ENCODE measurements around the gene G6PC3. TPM values are rescaled to one million over a fixed set of nuclear protein-coding genes. Genes with fewer than 3 reads are reported as not detected.

Gene G6PC3, protein sequence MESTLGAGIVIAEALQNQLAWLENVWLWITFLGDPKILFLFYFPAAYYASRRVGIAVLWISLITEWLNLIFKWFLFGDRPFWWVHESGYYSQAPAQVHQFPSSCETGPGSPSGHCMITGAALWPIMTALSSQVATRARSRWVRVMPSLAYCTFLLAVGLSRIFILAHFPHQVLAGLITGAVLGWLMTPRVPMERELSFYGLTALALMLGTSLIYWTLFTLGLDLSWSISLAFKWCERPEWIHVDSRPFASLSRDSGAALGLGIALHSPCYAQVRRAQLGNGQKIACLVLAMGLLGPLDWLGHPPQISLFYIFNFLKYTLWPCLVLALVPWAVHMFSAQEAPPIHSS
- 158 and 166 TPM in 2 replicates for polyA plus RNA-seq (2012; rRNA removed)
- 87.1 and 148 TPM in 2 replicates for polyA plus RNA-seq (2012; cell fraction: cytosol; rRNA removed)
- polyA plus RNA-seq (2012; cell fraction: nucleus; rRNA removed), result 45.7 and 77.2 TPM in 2 replicates

DNA sequence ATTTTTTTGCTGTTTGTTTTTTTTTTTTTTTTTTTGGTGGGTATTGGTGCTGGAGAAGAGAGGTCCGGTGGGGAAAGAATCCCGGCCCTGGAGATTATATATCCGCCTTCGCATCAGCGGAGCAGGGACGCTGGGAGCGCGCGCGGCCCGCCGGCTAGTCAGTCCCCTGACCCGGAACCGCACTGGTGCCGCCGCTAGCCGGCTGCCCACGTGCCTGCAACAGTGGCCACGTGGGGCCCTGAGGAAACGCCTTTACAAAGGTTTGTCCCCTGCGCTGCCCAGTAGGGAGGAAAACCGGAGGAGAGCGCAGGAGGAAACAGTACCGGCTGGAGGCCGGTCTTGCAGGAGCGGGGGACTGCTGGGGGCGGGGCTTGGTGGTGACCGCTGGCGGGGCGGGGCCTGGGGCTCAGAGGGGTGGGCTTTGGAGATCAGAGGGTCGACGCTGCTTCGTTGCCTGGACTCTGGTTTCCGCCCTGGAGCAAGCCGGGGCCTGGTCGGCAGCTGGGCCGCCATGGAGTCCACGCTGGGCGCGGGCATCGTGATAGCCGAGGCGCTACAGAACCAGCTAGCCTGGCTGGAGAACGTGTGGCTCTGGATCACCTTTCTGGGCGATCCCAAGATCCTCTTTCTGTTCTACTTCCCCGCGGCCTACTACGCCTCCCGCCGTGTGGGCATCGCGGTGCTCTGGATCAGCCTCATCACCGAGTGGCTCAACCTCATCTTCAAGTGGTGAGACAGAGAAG, at the start of gene G6PC3:
G6PC3 (plus strand) TSS at position 281 of the 743 bp plus-strand sequence; CDS start at position 512, 231 bp downstream.
- H3K4me1 ChIP-seq (ENCODE audit: control insufficient read depth in 1 of 2, insufficient read depth in 2 of 2, low read depth in 1 of 2, low read length in 1 of 2), result peaks cover 9 to 11% of the 10 kb centered on the region in 2 experiments
- CTCF ChIA-PET, result interaction anchor here (1.0 to 3.6 kb wide), 9 partner anchors 13 to 139 kb away, joined by 3 to 17 read pairs (median 4); no protein-coding TSS in a partner anchor
- H3K27ac ChIP-seq (ENCODE audit: low read depth in 2 of 2, low read length in 1 of 2), result peak within 1 kb of the TSS; percentile 95 to 96
- H4K20me1 ChIP-seq (ENCODE audit: insufficient read depth), result no peaks in the 10 kb centered on the region; the same call in 1 of the 2 replicates
- POLR2A ChIA-PET, result interaction anchor here (0.5 to 0.6 kb wide), 2 partner anchors 31 to 116 kb away, joined by 3 to 4 read pairs; no protein-coding TSS in a partner anchor
- H3K9me3 ChIP-seq, result no peaks in the 10 kb centered on the region
- peak within 1 kb of the TSS; percentile 76 for H2AFZ ChIP-seq (ENCODE audit: low read depth)
- peaks cover 8 to 18% of the 10 kb centered on the region in 2 experiments for H3K36me3 ChIP-seq (replicated peaks in 1 of 2; ENCODE audit: control insufficient read depth in 1 of 2, insufficient read depth in 2 of 2, low read length in 1 of 2)
- H3K27me3 ChIP-seq (ENCODE audit: insufficient read depth), result no peaks in the 10 kb centered on the region
- H3K79me2 ChIP-seq (ENCODE audit: insufficient read depth), result peaks cover 51% of the 10 kb centered on the region
- H3K9me2 ChIP-seq, result no peaks in the 10 kb centered on the region
- peak within 1 kb of the TSS; percentile 95 for H3K4me2 ChIP-seq
- WGBS (ENCODE audit: low lambda C conversion rate), result 3% methylated on average over 23 of the region's 53 CpGs
- peak; percentile 99 for DNase-seq
- peaks cover 18% of the 10 kb centered on the region for H3F3A ChIP-seq (replicated peaks; ENCODE audit: insufficient read depth)
- peak within 1 kb of the TSS; percentile 68 to 82 for H3K4me3 ChIP-seq (ENCODE audit: low read depth in 2 of 2, low read length in 1 of 2)
- H3K9ac ChIP-seq, result peak within 1 kb of the TSS; percentile 87
- TF ChIP-seq, protein P1, sequence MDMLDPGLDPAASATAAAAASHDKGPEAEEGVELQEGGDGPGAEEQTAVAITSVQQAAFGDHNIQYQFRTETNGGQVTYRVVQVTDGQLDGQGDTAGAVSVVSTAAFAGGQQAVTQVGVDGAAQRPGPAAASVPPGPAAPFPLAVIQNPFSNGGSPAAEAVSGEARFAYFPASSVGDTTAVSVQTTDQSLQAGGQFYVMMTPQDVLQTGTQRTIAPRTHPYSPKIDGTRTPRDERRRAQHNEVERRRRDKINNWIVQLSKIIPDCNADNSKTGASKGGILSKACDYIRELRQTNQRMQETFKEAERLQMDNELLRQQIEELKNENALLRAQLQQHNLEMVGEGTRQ (IDR thresholded peaks at IDR 0.05; ENCODE audit: borderline replicate concordance, low read depth, low read length), result peak; percentile 97
- peak; percentile 100 for TF ChIP-seq MXI1 (IDR thresholded peaks at IDR 0.05; ENCODE audit: low read depth, low read length)
- TF ChIP-seq, protein P2, sequence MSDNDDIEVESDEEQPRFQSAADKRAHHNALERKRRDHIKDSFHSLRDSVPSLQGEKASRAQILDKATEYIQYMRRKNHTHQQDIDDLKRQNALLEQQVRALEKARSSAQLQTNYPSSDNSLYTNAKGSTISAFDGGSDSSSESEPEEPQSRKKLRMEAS (IDR thresholded peaks at IDR 0.05; ENCODE audit: low read depth), result peak; percentile 100
- peak; percentile 64 for TF ChIP-seq RCOR1 (IDR thresholded peaks at IDR 0.05; ENCODE audit: low read length)
- TF ChIP-seq, protein P3, sequence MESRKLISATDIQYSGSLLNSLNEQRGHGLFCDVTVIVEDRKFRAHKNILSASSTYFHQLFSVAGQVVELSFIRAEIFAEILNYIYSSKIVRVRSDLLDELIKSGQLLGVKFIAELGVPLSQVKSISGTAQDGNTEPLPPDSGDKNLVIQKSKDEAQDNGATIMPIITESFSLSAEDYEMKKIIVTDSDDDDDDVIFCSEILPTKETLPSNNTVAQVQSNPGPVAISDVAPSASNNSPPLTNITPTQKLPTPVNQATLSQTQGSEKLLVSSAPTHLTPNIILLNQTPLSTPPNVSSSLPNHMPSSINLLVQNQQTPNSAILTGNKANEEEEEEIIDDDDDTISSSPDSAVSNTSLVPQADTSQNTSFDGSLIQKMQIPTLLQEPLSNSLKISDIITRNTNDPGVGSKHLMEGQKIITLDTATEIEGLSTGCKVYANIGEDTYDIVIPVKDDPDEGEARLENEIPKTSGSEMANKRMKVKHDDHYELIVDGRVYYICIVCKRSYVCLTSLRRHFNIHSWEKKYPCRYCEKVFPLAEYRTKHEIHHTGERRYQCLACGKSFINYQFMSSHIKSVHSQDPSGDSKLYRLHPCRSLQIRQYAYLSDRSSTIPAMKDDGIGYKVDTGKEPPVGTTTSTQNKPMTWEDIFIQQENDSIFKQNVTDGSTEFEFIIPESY (IDR thresholded peaks at IDR 0.05; ENCODE audit: borderline replicate concordance, low read depth), result 0 out of 2 replicates have a peak, but pooled peaks have one; percentile 62
- TF ChIP-seq POLR2AphosphoS5 (IDR thresholded peaks at IDR 0.05; ENCODE audit: low read depth, low read length), result peak; percentile 91
- peak; percentile 100 for TF ChIP-seq SIN3A (IDR thresholded peaks at IDR 0.05; ENCODE audit: borderline replicate concordance, low read depth, low read length)
- TF ChIP-seq GABPA (IDR thresholded peaks at IDR 0.05; ENCODE audit: low read depth), result peak; percentile 84
- TF ChIP-seq, protein P4, sequence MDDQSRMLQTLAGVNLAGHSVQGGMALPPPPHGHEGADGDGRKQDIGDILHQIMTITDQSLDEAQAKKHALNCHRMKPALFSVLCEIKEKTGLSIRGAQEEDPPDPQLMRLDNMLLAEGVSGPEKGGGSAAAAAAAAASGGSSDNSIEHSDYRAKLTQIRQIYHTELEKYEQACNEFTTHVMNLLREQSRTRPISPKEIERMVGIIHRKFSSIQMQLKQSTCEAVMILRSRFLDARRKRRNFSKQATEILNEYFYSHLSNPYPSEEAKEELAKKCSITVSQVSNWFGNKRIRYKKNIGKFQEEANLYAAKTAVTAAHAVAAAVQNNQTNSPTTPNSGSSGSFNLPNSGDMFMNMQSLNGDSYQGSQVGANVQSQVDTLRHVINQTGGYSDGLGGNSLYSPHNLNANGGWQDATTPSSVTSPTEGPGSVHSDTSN (IDR thresholded peaks at IDR 0.05), result 0 out of 2 replicates have a peak, but pooled peaks have one; percentile 11
- TF ChIP-seq, protein P5, sequence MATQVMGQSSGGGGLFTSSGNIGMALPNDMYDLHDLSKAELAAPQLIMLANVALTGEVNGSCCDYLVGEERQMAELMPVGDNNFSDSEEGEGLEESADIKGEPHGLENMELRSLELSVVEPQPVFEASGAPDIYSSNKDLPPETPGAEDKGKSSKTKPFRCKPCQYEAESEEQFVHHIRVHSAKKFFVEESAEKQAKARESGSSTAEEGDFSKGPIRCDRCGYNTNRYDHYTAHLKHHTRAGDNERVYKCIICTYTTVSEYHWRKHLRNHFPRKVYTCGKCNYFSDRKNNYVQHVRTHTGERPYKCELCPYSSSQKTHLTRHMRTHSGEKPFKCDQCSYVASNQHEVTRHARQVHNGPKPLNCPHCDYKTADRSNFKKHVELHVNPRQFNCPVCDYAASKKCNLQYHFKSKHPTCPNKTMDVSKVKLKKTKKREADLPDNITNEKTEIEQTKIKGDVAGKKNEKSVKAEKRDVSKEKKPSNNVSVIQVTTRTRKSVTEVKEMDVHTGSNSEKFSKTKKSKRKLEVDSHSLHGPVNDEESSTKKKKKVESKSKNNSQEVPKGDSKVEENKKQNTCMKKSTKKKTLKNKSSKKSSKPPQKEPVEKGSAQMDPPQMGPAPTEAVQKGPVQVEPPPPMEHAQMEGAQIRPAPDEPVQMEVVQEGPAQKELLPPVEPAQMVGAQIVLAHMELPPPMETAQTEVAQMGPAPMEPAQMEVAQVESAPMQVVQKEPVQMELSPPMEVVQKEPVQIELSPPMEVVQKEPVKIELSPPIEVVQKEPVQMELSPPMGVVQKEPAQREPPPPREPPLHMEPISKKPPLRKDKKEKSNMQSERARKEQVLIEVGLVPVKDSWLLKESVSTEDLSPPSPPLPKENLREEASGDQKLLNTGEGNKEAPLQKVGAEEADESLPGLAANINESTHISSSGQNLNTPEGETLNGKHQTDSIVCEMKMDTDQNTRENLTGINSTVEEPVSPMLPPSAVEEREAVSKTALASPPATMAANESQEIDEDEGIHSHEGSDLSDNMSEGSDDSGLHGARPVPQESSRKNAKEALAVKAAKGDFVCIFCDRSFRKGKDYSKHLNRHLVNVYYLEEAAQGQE (IDR thresholded peaks at IDR 0.05; ENCODE audit: low read depth, low read length), result peak; percentile 77; the same call in 1 of the 2 replicates
- TF ChIP-seq TCF12 (IDR thresholded peaks at IDR 0.05), result no peak; the same call in 1 of the 2 replicates
- no peak for TF ChIP-seq JUND (IDR thresholded peaks at IDR 0.05)
- TF ChIP-seq, protein P6, sequence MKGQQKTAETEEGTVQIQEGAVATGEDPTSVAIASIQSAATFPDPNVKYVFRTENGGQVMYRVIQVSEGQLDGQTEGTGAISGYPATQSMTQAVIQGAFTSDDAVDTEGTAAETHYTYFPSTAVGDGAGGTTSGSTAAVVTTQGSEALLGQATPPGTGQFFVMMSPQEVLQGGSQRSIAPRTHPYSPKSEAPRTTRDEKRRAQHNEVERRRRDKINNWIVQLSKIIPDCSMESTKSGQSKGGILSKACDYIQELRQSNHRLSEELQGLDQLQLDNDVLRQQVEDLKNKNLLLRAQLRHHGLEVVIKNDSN (IDR thresholded peaks at IDR 0.05; ENCODE audit: borderline replicate concordance, low read depth), result peak; percentile 98
- peak; percentile 41; the same call in 1 of the 2 replicates for TF ChIP-seq FOXJ3 (CRISPR knock-in tag; IDR thresholded peaks at IDR 0.05)
- TF ChIP-seq CHD2 (IDR thresholded peaks at IDR 0.05; ENCODE audit: low read length, partially characterized antibody), result peak; percentile 69
- peak; percentile 93 for TF ChIP-seq ELF1 (IDR thresholded peaks at IDR 0.05)
- TF ChIP-seq EP300 (IDR thresholded peaks at IDR 0.05; ENCODE audit: borderline replicate concordance in 1 of 2, low read depth in 1 of 2, low read length in 1 of 2), result peak; percentile 39 to 47; a peak in 2 of 4 replicates
- TF ChIP-seq FOSL2 (IDR thresholded peaks at IDR 0.05; ENCODE audit: borderline replicate concordance, low read depth), result no peak
- no peak for TF ChIP-seq RXRA (IDR thresholded peaks at IDR 0.05; ENCODE audit: borderline replicate concordance, low read depth)
- peak; percentile 65; the same call in 1 of the 2 replicates for TF ChIP-seq YY1 (IDR thresholded peaks at IDR 0.05; ENCODE audit: low read depth)
- peak; percentile 74; the same call in 1 of the 2 replicates for TF ChIP-seq TAF1 (IDR thresholded peaks at IDR 0.05; ENCODE audit: borderline replicate concordance, low read depth, low read length)
- TF ChIP-seq NFIC (IDR thresholded peaks at IDR 0.05; ENCODE audit: borderline replicate concordance), result no peak
